ENCODE results near the gene RGS14. TPM values are rescaled to one million over a fixed set of nuclear protein-coding genes. Genes with fewer than 3 reads are reported as not detected.
A peak's percentile ranks its signal among the peaks of the same experiment; 100 is the strongest.

Gene RGS14
- polyA plus RNA-seq, 1 donor (not counting 4 experiments of a cell fraction or from before 2014, with no cell fraction given), result 8.6 TPM

- dilution Hi-C loops (cut with MboI; ENCODE audit: extremely low pct_ligation_motif_present, low sequenced_read_pairs), result no loop called here
- no peak for DNase-seq (ENCODE audit: low read depth, low spot score)
- TF ChIP-seq CTCF (optimal IDR thresholded peaks at IDR 0.05 in 1 of 3, IDR thresholded peaks at IDR 0.05 in 1 of 3, conservative IDR thresholded peaks at IDR 0.05 in 1 of 3; ENCODE audit: extremely low read depth in 1 of 3, insufficient read depth in 2 of 3, low read length in 3 of 3) (no peak), EZH2 (IDR thresholded peaks at IDR 0.05; ENCODE audit: low read length) (no peak)
- no peak overlapping the region for H3K27ac ChIP-seq (ENCODE audit: control insufficient read depth, insufficient read depth, low read length)
- peaks cover 2% of the 10 kb centered on the region for H4K20me1 ChIP-seq (ENCODE audit: control insufficient read depth, extremely low read depth, insufficient read depth, low read length)
- H3K36me3 ChIP-seq (ENCODE audit: control insufficient read depth in 2 of 2, extremely low read depth in 1 of 2, insufficient read depth in 2 of 2, low read length in 2 of 2), result no peaks in the 10 kb centered on the region
- no peaks in the 10 kb centered on the region for H3K9me3 ChIP-seq (ENCODE audit: control insufficient read depth, low read depth, low read length)
- H3K27me3 ChIP-seq (ENCODE audit: control insufficient read depth, extremely low read depth, insufficient read depth, low read length), result peaks cover 5% of the 10 kb centered on the region
- H3K4me3 ChIP-seq (ENCODE audit: control insufficient read depth in 2 of 3, extremely low read depth in 1 of 3, insufficient read depth in 2 of 3, low read depth in 1 of 3, low read length in 3 of 3), result no peak overlapping the region
- H3K9me1 ChIP-seq (ENCODE audit: control insufficient read depth, extremely low read depth, insufficient read depth, low read length), result no peaks in the 10 kb centered on the region
- peaks cover 34% of the 10 kb centered on the region for H3K4me1 ChIP-seq (ENCODE audit: control insufficient read depth, extremely low read depth, insufficient read depth, low read length)
- FAIRE-seq, result no peak
- no peak overlapping the region for H2AFZ ChIP-seq (ENCODE audit: control insufficient read depth, low read length)
- no peak overlapping the region for H3K4me2 ChIP-seq (ENCODE audit: control insufficient read depth, extremely low read depth, insufficient read depth, low read depth, low read length)
- no peaks in the 10 kb centered on the region for H3K79me2 ChIP-seq (ENCODE audit: control insufficient read depth, insufficient read depth, low read length)
- no peak overlapping the region for H3K9ac ChIP-seq (ENCODE audit: control insufficient read depth, extremely low read depth, insufficient read depth, low read length)
Measured at GRCh38 chr5:177387405-177387804, 29.7 kb downstream of the RGS14 start.

GRCh38 chr5:177388521-177389052 is 30.9 kb downstream of the RGS14 start:
- FAIRE-seq, result peak; percentile 96
- H3K9ac ChIP-seq (ENCODE audit: control insufficient read depth, extremely low read depth, insufficient read depth, low read length), result peak overlapping the region; percentile 65
- H3K27me3 ChIP-seq (ENCODE audit: control insufficient read depth, extremely low read depth, insufficient read depth, low read length), result peaks cover under 1% of the 10 kb centered on the region
- peak overlapping the region; percentile 91 for H3K27ac ChIP-seq (ENCODE audit: control insufficient read depth, insufficient read depth, low read length)
- H3K79me2 ChIP-seq (ENCODE audit: control insufficient read depth, insufficient read depth, low read length), result no peaks in the 10 kb centered on the region
- H2AFZ ChIP-seq (ENCODE audit: control insufficient read depth, low read length), result no peak overlapping the region
- H3K4me1 ChIP-seq (ENCODE audit: control insufficient read depth, extremely low read depth, insufficient read depth, low read length), result peaks cover 34% of the 10 kb centered on the region
- no peak for TF ChIP-seq CTCF (optimal IDR thresholded peaks at IDR 0.05 in 1 of 3, IDR thresholded peaks at IDR 0.05 in 1 of 3, conservative IDR thresholded peaks at IDR 0.05 in 1 of 3; ENCODE audit: extremely low read depth in 1 of 3, insufficient read depth in 2 of 3, low read length in 3 of 3)
- no peak for TF ChIP-seq EZH2 (IDR thresholded peaks at IDR 0.05; ENCODE audit: low read length)
- peak overlapping the region in 1 of 3 experiments; percentile 34 for H3K4me3 ChIP-seq (ENCODE audit: control insufficient read depth in 2 of 3, extremely low read depth in 1 of 3, insufficient read depth in 2 of 3, low read depth in 1 of 3, low read length in 3 of 3)
- peak; percentile 69 for DNase-seq (ENCODE audit: low read depth, low spot score)
- H3K36me3 ChIP-seq (ENCODE audit: control insufficient read depth in 2 of 2, extremely low read depth in 1 of 2, insufficient read depth in 2 of 2, low read length in 2 of 2), result no peaks in the 10 kb centered on the region
- H3K4me2 ChIP-seq (ENCODE audit: control insufficient read depth, extremely low read depth, insufficient read depth, low read depth, low read length), result peak overlapping the region; percentile 80
- dilution Hi-C loops (cut with MboI; ENCODE audit: extremely low pct_ligation_motif_present, low sequenced_read_pairs), result no loop called here
- peaks cover 2% of the 10 kb centered on the region for H4K20me1 ChIP-seq (ENCODE audit: control insufficient read depth, extremely low read depth, insufficient read depth, low read length)
- no peaks in the 10 kb centered on the region for H3K9me3 ChIP-seq (ENCODE audit: control insufficient read depth, low read depth, low read length)
- H3K9me1 ChIP-seq (ENCODE audit: control insufficient read depth, extremely low read depth, insufficient read depth, low read length), result no peaks in the 10 kb centered on the region
